Epidermal melanocyte (primary cell): Measurements from ENCODE around the gene PDXDC1.
A peak's percentile ranks its signal among the peaks of the same experiment; 100 is the strongest.
"Not testable (repeated sequence)": the region's sequence is repeated elsewhere in the genome, so short reads cannot be mapped to it uniquely, and the experiment has no call there.

ENCODE experiments used
- DNase-seq: peaks from one replicate; pipeline ENCODE4 v3.0.0; 2011; ENCODE audit warnings: low spot score; ENCODE audit not compliant: insufficient read length

PDXDC1 gene

DNA sequence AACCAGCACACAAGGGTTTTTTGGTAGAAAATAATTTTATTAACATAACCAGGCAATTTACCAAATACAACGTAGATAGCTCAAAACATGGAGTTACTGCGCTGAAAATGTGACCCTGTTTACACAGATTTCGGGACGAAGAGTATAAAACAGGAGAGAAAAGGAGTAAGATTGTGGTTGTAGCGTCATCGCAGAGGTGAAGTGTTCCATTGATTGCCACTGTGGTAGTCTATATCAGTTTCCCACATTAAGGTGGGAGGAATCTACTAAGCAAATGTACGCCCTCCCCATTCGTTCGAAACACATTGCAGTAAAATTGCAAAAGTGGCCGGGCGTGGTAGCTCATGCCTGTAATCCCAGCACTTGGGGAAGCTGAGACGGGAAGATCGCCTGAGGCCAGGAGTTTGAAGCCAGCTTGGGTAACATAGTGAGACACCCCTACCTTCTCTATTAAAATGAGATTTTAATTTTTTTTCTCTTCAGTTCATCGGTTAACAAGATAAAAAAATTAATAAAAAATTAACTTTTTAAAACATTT, 972 bp upstream of the PDXDC1 start:
- not testable (repeated sequence) for DNase-seq

DNA sequence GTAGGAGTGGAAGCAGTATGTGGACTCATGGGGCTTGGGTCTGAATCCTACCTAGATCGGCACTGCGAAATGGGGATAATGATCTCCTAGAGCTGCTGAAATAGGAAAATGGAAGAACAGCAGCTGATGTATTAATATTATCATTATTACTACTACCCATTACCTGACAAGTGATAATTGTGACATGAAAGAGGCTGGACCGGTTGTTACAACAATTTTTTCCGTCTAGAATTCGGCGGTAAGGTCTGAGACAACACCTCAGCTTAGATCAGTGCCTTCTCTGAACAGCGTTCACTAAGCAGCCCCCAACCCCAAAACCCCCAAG, 533 bp upstream of the PDXDC1 start:
- DNase-seq, result not testable (repeated sequence)

DNA sequence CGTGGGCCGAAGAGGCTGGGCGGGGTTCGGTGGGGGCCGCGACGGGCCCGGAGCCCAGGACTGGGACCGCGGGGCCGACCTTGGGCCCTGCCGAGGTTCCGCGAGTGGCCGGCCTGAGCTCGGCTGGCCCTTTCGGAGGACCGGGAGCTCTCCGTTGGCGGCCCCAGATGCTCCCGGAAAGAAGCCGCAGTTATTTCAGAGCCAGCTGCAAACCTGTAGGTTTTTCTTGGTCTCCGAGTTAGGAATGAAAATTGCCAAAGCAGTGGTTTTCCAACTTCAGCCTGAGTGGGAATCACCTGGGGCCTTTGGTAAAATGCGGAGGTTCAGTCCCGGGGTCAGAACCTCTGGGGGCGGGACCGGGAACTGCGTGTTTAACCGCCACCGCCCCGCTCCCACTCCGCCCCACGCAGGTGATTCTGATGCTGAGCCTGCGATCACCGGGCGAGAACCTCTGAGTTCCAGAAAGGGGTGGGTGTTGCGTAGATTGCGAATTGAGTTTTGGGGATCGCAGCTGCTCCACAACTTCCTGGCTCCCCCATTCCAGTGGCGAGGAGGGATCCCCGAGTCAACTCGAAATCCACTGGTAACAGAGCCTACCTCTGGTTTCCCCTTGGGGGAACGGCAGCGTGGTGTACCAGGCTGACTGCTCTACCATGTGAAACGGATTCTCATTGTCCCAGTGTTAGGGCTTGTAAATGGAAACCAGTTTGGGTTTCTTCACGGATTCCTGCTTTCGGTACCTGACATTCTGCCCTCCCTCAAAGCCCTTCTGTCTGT, 780 bp downstream of the PDXDC1 start:
- DNase-seq, result not testable (repeated sequence)

DNA sequence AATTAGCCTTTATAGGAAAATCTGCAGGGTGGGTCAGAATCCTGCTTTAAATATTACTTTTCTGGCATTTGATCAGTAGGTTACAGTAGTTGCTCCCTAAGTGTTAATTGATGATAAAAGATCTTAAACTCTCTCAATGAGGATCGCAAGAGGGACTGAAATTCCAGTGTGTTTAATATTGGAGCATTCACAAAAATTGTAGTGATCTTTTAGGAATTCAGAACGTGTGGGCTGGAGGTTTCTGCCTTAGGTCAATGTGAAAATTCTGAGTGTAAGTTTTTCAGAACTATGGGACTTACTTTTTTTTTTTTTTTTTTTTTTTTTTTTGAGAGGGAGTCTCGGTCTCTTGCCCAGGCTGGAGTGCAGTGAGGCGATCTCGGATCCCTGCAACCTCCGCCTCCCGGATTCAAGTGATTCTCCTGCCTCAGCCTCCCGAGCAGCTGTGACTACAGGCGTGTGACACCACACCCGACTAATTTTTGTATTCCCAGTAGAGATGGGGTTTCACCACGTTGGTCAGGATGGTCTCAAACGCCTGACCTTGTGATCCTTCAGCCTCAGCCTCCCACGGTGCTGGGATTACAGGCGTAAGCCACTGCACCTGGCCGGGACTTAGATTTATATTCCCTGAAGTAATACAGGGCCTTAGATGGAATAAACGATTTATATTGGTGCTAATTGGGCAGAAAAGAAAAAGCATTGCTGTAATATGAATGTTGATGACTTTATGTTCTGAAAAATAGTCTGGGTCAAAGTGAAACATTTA, 2.3 kb downstream of the PDXDC1 start:
- not testable (repeated sequence) for DNase-seq

DNA sequence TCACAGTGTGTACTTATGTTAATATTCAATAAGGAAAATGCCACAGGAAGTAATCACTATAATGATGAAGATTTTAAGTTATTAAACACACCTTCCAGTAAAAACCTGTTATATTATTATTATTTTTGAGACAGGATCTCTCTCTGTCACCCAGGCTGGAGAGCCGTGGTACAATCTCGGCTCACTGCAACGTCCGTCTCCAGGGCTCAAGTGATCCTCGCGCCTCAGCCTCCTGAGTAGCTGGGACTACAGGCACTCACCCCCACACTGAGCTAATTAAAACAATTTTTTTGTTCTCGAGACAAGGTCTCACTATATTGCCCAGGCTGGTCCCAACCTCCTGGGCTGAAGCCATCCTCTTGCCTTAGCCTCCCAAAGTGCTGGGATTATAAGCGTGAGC, 3.5 kb downstream of the PDXDC1 start:
- DNase-seq, result not testable (repeated sequence)

DNA sequence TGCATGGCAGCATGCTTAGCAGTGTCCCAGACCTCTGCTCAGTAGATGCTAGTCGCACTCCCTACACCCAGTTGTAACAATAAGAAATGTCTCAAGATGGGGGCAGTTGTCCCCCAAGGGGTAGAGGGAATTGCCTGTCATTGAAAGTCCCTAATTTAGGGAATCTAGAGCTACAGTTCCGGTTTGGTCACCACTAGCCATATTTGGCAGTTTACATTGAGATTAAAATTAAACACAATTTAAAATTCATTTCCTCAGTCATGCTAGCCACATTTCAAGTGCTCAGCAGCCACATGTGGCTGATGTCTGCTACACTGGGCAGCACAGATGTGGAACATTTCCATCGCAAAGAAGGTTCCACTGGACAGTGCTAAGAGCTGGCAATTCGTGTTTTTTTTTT, 4.1 kb downstream of the PDXDC1 start:
- not testable (repeated sequence) for DNase-seq

DNA sequence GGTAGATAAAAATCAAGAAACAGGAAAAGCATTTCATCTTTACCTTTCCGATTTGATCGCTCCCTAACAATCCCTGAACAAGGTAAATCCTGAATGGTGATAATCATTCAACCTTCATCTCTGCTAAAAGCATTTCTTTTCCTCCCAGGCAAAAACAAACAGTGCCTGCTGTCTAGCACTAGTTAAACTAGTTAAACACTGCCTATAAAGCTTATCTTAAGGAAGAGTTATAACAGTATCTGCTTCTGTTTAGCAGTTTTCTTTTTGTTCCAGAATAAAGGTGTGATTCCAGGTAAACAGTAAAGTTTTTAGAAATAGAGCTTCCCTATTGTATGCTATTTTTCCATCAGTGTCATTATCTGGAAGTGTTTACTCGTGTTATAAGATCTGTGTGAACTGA, 6.4 kb downstream of the PDXDC1 start:
- not testable (repeated sequence) for DNase-seq

DNA sequence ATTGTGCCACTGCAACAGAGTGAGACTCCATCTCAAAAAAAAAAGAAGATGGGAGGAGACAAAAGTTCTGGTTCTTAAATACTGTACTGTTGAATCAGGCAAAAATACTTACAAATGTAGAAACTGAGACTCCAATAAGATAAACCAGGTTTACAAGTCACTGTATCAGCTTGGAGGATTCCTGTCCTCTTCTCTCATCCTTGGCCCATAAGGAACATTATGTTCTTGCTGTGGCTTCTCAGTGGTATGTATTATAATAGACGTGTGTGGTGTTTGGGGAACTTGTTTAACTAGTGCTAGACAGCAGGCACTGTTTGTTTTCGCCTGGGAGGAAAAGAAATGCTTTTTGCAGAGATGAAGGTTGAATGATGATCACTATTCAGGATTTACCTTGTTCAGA, 7.7 kb downstream of the PDXDC1 start:
- DNase-seq, result not testable (repeated sequence)

DNA sequence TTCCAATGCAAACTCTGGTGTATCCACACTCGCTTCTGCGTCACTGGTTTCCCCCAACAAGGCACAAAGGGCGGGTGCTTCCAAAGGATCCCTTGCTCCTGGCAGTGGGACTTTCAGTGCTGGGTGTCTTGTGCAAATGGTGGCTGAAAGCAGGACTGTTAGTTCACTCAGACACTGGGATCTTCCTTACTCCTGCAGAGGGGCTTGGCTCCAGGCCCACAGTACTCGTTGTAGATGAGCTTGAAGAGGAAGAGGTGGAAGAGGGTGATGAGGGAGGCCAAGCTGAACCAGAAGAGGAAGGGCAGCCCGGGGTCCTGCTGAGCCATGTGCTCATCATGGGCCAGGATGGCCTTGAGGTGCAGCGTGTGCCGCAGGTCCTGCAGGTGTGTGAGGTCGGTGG, 13.3 kb downstream of the PDXDC1 start:
- not testable (repeated sequence) for DNase-seq

DNA sequence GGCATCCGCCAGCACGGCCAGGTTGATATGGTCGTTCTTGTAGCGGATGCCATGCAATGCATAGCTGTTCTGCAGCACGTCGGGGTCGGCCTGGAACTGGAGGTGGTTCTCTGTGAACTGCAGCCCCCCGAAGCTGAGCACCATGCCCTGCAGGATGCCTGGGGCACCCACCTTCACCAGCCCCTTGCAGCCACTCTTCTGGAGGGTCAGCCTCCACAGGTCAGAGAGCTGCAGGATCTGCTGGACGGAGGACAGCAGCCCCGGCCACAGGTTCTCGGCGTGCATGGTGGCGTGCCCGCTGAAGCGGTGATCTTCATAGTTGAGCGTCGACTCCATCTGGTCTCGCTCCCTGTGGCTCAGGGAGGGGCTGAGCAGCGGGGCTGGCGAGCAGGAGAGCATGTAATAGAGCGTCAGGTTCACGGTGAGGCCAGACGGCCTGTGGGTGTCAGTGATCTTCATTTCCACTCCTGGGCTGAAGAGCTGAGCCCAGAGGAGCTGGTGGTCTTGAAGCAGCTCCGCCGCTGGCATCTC, 13.9 kb downstream of the PDXDC1 start:
- DNase-seq, result not testable (repeated sequence)

DNA sequence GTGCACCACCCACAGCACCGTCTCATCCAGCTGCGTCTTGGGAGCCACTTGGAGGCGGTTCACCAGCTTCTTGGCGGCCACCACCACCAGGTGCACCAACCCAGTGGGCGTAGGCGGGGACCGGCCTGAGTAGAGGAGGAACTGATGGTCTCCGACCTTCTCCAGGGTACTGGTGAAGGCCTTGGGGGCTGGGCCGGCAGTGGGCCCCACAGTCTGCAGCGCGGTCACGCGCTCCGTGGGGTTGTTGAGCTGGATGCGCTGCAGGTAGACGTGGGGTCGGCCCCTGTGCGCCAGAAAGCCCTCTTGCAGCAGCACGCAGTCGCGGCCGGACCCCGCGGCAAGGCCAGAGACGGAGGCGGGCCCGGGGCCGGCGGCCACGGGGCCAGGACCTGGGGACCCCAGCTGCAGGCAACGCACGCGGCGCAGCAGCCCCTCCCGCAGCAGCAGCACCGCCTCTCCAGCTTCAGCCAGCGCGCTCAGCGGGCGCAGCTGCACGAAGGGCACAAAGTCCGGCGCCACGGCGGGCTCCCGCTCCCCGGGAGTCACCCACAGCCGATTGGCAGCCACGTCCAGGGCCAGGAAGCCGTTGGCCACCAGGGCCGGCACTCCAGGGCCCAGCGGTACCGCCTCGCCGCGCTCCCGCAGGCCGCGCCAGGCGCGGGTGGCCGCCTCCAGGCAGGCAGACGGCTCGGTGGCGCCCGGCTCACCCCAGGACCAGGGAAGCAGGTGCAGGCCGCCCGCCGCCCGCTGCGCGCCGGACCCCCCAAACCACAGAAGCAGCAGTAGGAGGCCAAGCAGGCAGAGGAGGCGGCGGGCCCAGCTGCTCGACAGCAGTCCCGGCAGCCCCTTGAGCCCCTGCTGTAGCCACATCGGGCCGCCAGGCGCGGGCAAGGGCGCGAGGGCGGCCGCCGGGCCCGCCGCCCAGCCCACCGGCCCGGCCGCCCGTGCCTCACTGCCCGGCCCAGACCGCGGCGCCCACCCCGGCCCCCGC, 14.8 kb downstream of the PDXDC1 start:
- DNase-seq, result not testable (repeated sequence)

DNA sequence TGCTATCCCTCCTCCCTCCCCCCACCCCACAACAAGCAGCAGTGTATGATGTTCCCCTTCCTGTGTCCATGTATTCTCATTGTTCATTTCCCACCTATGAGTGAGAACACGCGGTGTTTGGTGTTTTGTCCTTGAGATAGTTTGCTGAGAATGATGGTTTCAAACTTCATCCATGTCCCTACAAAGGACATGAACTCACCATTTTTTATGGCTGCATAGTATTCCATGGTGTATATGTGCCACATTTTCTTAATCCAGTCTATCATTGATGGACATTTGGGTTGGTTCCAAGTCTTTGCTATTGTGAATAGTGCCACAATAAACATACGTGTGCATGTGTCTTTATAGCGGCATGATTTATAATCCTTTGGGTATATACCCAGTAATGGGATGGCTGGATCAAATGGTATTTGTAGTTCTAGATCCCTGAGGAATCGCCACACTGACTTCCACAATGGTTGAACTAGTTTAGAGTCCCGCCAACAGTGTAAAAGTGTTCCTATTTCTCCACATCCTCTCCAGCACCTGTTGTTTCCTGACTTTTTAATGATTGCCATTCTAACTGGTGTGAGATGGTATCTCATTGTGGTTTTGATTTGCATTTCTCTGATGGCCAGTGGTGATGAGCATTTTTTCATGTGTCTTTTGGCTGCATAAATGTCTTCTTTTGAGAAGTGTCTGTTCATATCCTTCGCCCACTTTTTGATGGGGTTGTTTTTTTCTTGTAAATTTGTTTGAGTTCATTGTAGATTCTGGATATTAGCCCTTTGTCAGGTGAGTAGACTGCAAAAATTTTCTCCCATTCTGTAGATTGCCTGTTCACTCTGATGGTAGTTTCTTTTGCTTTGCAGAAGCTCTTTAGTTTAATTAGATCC, 18.7 kb downstream of the PDXDC1 start:
- not testable (repeated sequence) for DNase-seq

DNA sequence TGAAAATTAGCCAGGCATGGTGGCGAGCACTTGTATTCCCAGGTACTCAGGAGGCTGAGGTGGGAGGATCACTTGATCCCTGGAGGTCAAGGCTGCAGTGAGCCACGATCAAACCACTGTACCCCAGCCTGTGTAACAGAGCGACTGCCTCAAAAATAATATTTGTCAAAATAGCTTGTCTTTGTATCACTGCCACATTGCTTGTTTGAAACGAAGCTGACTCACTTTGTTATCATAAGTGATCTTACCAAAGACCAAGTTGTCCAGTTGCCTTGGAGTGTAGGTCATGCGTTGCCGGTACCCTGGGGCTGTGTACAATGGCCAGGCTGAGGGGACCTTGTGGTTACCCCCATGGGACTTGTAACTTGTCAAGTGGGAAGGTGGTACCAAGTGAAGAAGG, 21.9 kb downstream of the PDXDC1 start:
- DNase-seq, result not testable (repeated sequence)

DNA sequence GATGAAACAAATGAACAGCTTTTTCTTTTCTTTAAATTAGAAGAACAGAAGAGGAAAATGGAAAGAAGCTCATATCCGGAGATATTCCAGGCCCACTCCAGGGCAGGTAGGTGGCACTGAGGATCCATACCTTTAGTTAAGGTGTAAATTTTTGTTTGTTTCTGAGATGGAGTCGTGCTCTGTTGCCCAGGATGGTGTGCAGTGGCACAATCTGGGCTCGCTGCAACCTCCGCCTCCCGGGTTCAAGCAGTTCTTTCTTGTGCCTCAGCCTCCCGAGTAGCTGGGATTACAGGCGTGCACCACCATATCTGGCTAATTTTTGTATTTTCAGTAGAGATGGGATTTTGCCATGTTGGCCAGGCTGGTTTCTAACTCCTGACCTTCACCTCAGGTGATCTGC, 23.5 kb downstream of the PDXDC1 start:
- DNase-seq, result not testable (repeated sequence)

DNA sequence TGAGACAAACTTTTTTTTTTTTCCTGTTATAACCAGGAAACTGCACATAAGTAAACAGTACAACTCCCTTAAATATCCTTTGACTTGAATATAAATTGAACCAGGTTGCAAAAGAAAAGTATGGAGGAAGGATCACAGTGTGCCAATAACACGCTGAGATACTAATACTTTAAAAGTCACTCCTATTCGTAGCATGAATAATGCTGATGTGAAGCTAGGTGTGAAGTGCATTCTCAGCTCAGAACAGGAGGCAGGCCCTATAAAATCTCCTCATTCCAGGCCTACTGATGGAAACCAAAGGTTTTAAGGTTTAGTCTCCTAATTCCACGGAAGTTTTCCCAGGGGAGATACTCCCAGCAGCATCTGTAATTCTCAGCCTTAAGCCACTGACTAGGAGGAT, 25.0 kb downstream of the PDXDC1 start:
- DNase-seq, result peak; percentile 1

DNA sequence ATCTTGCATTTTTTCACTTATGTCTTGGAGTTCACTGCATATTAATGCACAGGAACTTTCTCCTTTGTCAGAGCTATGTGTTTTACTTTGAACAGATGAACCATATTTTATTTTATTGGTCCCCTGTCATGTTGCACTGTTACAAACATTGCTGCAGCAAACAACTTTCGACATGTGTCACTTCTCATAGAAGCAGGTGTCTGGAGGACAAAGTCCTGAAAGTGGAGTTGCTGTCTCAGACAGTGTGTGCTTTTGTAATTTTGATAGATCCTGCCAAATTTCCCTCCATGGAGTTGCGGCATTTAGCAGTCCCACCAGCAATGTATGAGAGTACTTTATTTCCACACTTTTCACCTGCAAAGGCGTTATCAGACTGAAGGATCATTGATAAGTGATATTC, 27.6 kb downstream of the PDXDC1 start:
- DNase-seq, result not testable (repeated sequence)

DNA sequence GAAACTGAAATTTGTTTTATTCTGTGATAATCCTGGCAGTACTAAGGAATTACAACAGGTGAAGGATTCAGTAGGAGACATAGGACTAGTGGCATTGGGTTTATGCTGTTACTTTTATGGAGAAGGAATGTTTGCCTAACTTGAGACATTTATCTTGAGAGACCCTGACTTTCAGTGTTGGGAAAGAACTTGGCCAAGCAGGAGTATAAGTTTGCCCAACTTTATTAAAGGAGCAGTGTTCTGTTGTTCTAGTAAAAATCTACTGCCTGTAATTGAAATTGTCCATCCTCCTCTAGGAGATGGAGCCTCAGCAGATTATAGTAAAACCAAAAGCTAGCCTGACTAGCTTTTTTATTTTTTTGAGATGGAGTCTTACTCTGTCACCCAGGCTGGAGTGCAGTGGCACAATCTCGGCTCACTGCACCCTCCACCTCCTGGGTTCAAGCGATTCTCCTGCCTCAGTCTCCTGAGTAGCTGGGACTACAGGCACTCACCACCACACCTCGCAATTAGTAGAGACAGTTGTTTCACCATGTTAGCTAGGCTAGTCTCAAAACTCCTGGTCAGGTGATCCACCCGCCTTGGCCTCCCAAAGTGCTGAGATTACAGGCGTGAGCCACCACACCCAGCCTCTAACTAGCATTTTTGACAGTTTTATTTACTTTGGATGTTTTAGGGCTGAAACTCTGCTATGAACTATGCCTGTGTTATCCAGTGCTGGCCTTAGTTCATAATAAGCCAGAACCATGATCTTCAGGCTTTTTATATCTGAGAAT, 30.7 kb downstream of the PDXDC1 start:
- not testable (repeated sequence) for DNase-seq

DNA sequence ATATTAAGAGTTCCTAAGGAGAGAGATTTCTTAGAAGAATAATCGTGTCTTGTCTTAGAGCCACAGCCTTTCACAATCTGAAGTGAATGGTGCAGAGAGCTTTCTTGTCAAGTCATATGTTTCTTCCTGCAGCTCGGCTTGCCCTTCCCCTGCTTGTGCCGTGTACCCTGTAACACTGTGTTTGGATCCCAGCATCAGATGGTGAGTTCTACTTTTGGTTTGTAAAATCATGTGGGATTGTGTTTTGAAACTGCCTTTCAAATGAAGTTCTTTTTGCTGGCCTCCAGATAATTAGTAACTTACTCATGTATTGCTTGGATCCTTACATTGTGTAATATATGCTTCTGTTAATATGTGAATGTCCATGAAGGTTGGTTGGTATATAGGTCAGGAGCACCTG, 33.8 kb downstream of the PDXDC1 start:
- DNase-seq, result not testable (repeated sequence)

DNA sequence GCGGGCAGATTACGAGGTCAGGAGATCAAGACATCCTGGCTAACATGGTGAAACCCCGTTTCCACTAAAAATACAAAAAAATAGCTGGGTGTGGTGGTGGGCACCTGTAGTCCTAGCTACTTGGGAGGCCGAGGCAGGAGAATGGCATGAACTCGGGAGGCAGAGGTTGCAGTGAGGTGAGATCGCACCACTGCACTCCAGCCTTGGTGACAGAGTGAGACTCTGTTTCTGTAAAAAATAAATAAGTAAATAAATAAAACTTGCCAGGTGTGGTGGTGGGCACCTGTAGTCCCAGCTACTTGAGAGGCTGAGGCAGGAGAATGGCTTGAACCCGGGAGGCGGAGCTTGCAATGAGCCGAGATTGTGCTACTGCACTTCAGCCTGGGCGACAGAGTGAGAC, 38.1 kb downstream of the PDXDC1 start:
- not testable (repeated sequence) for DNase-seq
